ENCODE data around the gene EEF1A2. TPM values are rescaled to one million over a fixed set of nuclear protein-coding genes. Genes with fewer than 3 reads are reported as not detected.

Gene EEF1A2
- total RNA-seq, 1 experiment from 2014 or later = 359 TPM

GRCh38 chr20:63497138-63497945 is 1.5 kb downstream of the EEF1A2 start:
- intact Hi-C loops (cut with micrococcal nuclease; ENCODE audit: unreplicated experiment) = no loop called here
- TSS peak; percentile 63 for BruUV-seq (replicated peaks)
- Mint-ChIP-seq H3K27ac (ENCODE audit: unreplicated experiment) (no peak overlapping the region), H3K36me3 (ENCODE audit: insufficient read depth, unreplicated experiment) (peaks cover 55% of the 10 kb centered on the region), H3K9me3 (ENCODE audit: low read depth, unreplicated experiment) (peaks cover 4% of the 10 kb centered on the region), H3K27me3 (ENCODE audit: unreplicated experiment) (no peaks in the 10 kb centered on the region), H3K4me1 (ENCODE audit: low read depth, unreplicated experiment) (no peaks in the 10 kb centered on the region), H3K4me3 (ENCODE audit: low read depth, unreplicated experiment) (peak overlapping the region; percentile 75)
- DNase-seq = no peak
- CTCF ChIA-PET = interaction anchor here (0.7 to 2.7 kb wide), 3 partner anchors 23 to 41 kb away, joined by 3 to 15 read pairs (median 4); partner anchors contain the start of gene PPDPF
- no peak for TF ChIP-seq CTCF (IDR thresholded peaks at IDR 0.05; ENCODE audit: unreplicated experiment)

- intact Hi-C loops (cut with micrococcal nuclease; ENCODE audit: unreplicated experiment) = no loop called here
- no peak for DNase-seq
- H3K4me1 Mint-ChIP-seq (ENCODE audit: low read depth, unreplicated experiment) = no peaks in the 10 kb centered on the region
- TF ChIP-seq CTCF (IDR thresholded peaks at IDR 0.05; ENCODE audit: unreplicated experiment) = no peak
- H3K4me3 Mint-ChIP-seq (ENCODE audit: low read depth, unreplicated experiment) = peak overlapping the region; percentile 75
- CTCF ChIA-PET = interaction anchor here (0.6 to 2.7 kb wide), 6 partner anchors 24 to 642 kb away, joined by 3 to 15 read pairs (median 4); partner anchors contain the start of gene PPDPF
- peaks cover 7% of the 10 kb centered on the region for H3K9me3 Mint-ChIP-seq (ENCODE audit: low read depth, unreplicated experiment)
- no peak overlapping the region for H3K27ac Mint-ChIP-seq (ENCODE audit: unreplicated experiment)
- H3K27me3 Mint-ChIP-seq (ENCODE audit: unreplicated experiment) = no peaks in the 10 kb centered on the region
- BruUV-seq (replicated peaks) = no TSS peak
- H3K36me3 Mint-ChIP-seq (ENCODE audit: insufficient read depth, unreplicated experiment) = peaks cover 60% of the 10 kb centered on the region
Observed at GRCh38 chr20:63496596-63497120, 2.2 kb downstream of the EEF1A2 start.

- peak; percentile 80 for DNase-seq
- H3K9me3 Mint-ChIP-seq (ENCODE audit: low read depth, unreplicated experiment) = peaks cover 7% of the 10 kb centered on the region
- H3K4me3 Mint-ChIP-seq (ENCODE audit: low read depth, unreplicated experiment) = peak overlapping the region; percentile 75
- no peaks in the 10 kb centered on the region for H3K27me3 Mint-ChIP-seq (ENCODE audit: unreplicated experiment)
- BruUV-seq (replicated peaks) = no TSS peak
- TF ChIP-seq CTCF (IDR thresholded peaks at IDR 0.05; ENCODE audit: unreplicated experiment) = peak; percentile 95
- intact Hi-C loops (cut with micrococcal nuclease; ENCODE audit: unreplicated experiment) = no loop called here
- H3K4me1 Mint-ChIP-seq (ENCODE audit: low read depth, unreplicated experiment) = no peaks in the 10 kb centered on the region
- peaks cover 67% of the 10 kb centered on the region for H3K36me3 Mint-ChIP-seq (ENCODE audit: insufficient read depth, unreplicated experiment)
- H3K27ac Mint-ChIP-seq (ENCODE audit: unreplicated experiment) = no peak overlapping the region
- CTCF ChIA-PET = interaction anchor here (0.6 to 2.7 kb wide), 5 partner anchors 25 to 642 kb away, joined by 3 to 15 read pairs (median 4); partner anchors contain the start of gene PPDPF
Observed at GRCh38 chr20:63495741-63496595, 2.9 kb downstream of the EEF1A2 start.

- peaks cover 7% of the 10 kb centered on the region for H3K9me3 Mint-ChIP-seq (ENCODE audit: low read depth, unreplicated experiment)
- no peaks in the 10 kb centered on the region for H3K27me3 Mint-ChIP-seq (ENCODE audit: unreplicated experiment)
- DNase-seq = no peak
- BruUV-seq (replicated peaks) = no TSS peak
- H3K36me3 Mint-ChIP-seq (ENCODE audit: insufficient read depth, unreplicated experiment) = peaks cover 74% of the 10 kb centered on the region
- H3K27ac Mint-ChIP-seq (ENCODE audit: unreplicated experiment) = no peak overlapping the region
- H3K4me3 Mint-ChIP-seq (ENCODE audit: low read depth, unreplicated experiment) = no peak overlapping the region
- no peaks in the 10 kb centered on the region for H3K4me1 Mint-ChIP-seq (ENCODE audit: low read depth, unreplicated experiment)
- no peak for TF ChIP-seq CTCF (IDR thresholded peaks at IDR 0.05; ENCODE audit: unreplicated experiment)
- CTCF ChIA-PET = no interaction called here
- intact Hi-C loops (cut with micrococcal nuclease; ENCODE audit: unreplicated experiment) = no loop called here
Observed at GRCh38 chr20:63495167-63495720, 3.6 kb downstream of the EEF1A2 start.
